ENCODE data around the gene AANAT.

DNA sequence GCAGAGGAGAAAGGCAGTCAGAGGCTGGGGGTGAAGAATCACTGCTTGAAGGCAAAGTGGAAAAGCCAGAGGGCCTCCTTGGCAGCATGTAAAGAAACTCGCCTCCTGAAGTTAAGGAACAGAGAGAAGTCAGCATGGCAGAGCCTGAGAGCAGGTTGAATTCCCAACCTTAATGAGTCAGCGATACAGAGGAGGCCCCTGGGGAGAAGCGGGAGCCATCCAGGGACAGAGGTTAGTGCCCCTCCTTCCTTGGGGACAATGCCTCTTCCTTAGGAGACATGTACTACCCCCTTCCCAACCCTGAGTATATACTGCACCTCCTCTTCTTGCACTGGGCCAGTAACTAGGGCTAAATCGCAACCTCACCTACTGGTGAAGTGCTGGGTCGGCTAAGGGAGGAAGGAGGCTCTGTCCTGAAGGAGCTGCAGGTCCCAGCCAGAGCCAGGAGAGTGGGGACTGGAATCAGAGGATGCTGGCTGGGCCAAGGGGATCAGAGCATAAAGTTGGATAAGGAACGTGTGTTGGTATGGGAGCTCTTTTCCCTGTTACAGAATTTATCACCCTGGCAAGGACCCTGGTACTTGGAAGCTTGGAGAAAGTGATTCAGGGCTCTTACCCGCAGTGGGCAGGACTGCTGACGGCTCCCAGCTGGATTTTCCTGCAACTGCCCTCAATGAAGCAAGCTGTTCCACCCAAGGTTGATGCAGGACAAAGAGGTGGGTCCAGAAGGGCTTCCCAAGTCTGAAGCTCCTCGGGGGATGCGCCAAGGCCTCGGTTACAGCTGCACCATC, 5.4 kb upstream of the AANAT start:
- TF ChIP-seq, protein P1, sequence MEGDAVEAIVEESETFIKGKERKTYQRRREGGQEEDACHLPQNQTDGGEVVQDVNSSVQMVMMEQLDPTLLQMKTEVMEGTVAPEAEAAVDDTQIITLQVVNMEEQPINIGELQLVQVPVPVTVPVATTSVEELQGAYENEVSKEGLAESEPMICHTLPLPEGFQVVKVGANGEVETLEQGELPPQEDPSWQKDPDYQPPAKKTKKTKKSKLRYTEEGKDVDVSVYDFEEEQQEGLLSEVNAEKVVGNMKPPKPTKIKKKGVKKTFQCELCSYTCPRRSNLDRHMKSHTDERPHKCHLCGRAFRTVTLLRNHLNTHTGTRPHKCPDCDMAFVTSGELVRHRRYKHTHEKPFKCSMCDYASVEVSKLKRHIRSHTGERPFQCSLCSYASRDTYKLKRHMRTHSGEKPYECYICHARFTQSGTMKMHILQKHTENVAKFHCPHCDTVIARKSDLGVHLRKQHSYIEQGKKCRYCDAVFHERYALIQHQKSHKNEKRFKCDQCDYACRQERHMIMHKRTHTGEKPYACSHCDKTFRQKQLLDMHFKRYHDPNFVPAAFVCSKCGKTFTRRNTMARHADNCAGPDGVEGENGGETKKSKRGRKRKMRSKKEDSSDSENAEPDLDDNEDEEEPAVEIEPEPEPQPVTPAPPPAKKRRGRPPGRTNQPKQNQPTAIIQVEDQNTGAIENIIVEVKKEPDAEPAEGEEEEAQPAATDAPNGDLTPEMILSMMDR (conservative IDR thresholded peaks at IDR 0.05), result no peak
- no peak for TF ChIP-seq EZH2 (IDR thresholded peaks at IDR 0.05; ENCODE audit: low read depth)

Measured in PC-9 (cell line).